HCT116 (cell line): ENCODE measurements around the gene VEGFA. TPM values are rescaled to one million over a fixed set of nuclear protein-coding genes. Genes with fewer than 3 reads are reported as not detected.
A peak's percentile ranks its signal among the peaks of the same experiment; 100 is the strongest.

Source experiments
- ATAC-seq: fragments of 200-7000 bp; cut with Tn5 transposase; 2 replicates; pipeline ENCODE4 v1.9.1; 2020; ENCODE audit warnings: mild to moderate bottlenecking, moderate library complexity
- BruUV-seq: library from RNA; stranded (reverse); fragments of 400-500 nt; replicated peaks from 2 replicates; lab custom pipeline; 2021; lab: Mats Ljungman, UMichigan
- CTCF ChIA-PET: fragments of 300-600 bp; sonication (Branson Sonifier 250); formaldehyde crosslinking; loops from one replicate; lab custom pipeline; 2021; ENCODE audit warnings: antibody characterized with exemption; lab: Charles Lee
- POLR2A ChIA-PET: fragments of 300-600, 350-600 bp; sonication (Branson Sonifier 250); formaldehyde crosslinking; loops from one replicate; lab custom pipeline; 2021; ENCODE audit warnings: antibody characterized with exemption; lab: Charles Lee
- RAD21 ChIA-PET, 2 experiments: fragments of 300-600 bp; sonication (Branson Sonifier 250); formaldehyde crosslinking; loops; one replicate each; lab custom pipeline; 2023; ENCODE audit warnings: low total read pairs in 2 of 2; ENCODE audit not compliant: uncharacterized antibody in 2 of 2, unreplicated experiment in 2 of 2, low non-redundant PET in 1 of 2; lab: Charles Lee
- DNase-seq: peaks from one replicate; pipeline ENCODE4 v3.0.0-alpha.2; 2010; ENCODE audit warnings: low read depth, low spot score
- H2AFZ ChIP-seq: fragments of 200-600 bp; shearing (Covaris generic), sonication (generic); 2 replicates; pipeline ENCODE4 v1.6.1; 2017; ENCODE audit warnings: low read depth, mixed run types, mixed read lengths, antibody characterized with exemption, low read length; ENCODE audit not compliant: poor library complexity, severe bottlenecking
- H3K27ac ChIP-seq: 2 replicates; pipeline ENCODE4 v1.5.1; 2012; ENCODE audit warnings: low read depth, low read length
- H3K27me3 ChIP-seq: fragments of 200-600 bp; sonication (generic); 2 replicates; pipeline ENCODE4 v1.6.1; 2016; ENCODE audit warnings: mixed run types, low read length, mixed read lengths; ENCODE audit not compliant: insufficient read depth
- H3K36me3 ChIP-seq, 2 experiments: fragments of 200-500 bp in 1 of 2; fragments of 200-600 bp in 1 of 2; sonication (Bioruptor generic) in 1 of 2; sonication (generic) in 1 of 2; 2 replicates each; pipeline versions ENCODE4 v1.5.1 to v1.6.1; 2014 to 2016; ENCODE audit warnings: low read length in 2 of 2, inconsistent platforms in 1 of 2, mixed read lengths in 1 of 2, mixed run types in 1 of 2; ENCODE audit not compliant: insufficient read depth in 2 of 2, control insufficient read depth in 1 of 2
- H3K4me1 ChIP-seq, 2 experiments: fragments of 200-600 bp in 1 of 2; sonication (generic) in 1 of 2; 2 replicates each; pipeline versions ENCODE4 v1.5.1 to v1.6.1; 2012 to 2017; ENCODE audit warnings: low read length in 2 of 2, inconsistent platforms in 1 of 2, mild to moderate bottlenecking in 1 of 2, mixed read lengths in 1 of 2, mixed run types in 1 of 2, moderate library complexity in 1 of 2; ENCODE audit not compliant: insufficient read depth in 2 of 2, control insufficient read depth in 1 of 2
- H3K4me2 ChIP-seq: fragments of 200-600 bp; sonication (generic); 2 replicates; pipeline ENCODE4 v1.6.1; 2017; ENCODE audit warnings: mixed run types, low read length, mixed read lengths
- H3K4me3 ChIP-seq, 2 experiments: fragments of 200-600 bp in 1 of 2; sonication (generic) in 1 of 2; replicated peaks in 1 of 2; 2 replicates each; pipeline ENCODE4 v1.5.1; 2011 to 2016; ENCODE audit warnings: low read length in 2 of 2, control low read depth in 1 of 2, low read depth in 1 of 2, mild to moderate bottlenecking in 1 of 2, mixed read lengths in 1 of 2, mixed run types in 1 of 2
- H3K79me2 ChIP-seq: fragments of 200-600 bp; sonication (generic); 2 replicates; pipeline ENCODE4 v1.6.1; 2017; ENCODE audit warnings: mild to moderate bottlenecking, mixed run types, low read length, moderate library complexity, mixed read lengths; ENCODE audit not compliant: insufficient read depth
- H3K9ac ChIP-seq: fragments of 200-600 bp; sonication (generic); 2 replicates; pipeline ENCODE4 v1.6.1; 2016; ENCODE audit warnings: low read length, mixed read lengths
- H3K9me2 ChIP-seq: fragments of 200-600 bp; sonication (generic), shearing (Covaris generic); 2 replicates; pipeline ENCODE4 v1.6.1; 2017; ENCODE audit warnings: mixed run types, mild to moderate bottlenecking, moderate library complexity; ENCODE audit not compliant: insufficient read depth
- H3K9me3 ChIP-seq, 2 experiments: fragments of 200-500 bp in 1 of 2; fragments of 200-600 bp in 1 of 2; sonication (Bioruptor generic) in 1 of 2; sonication (generic) in 1 of 2; 2 replicates each; pipeline ENCODE4 v1.6.1; 2014 to 2017; ENCODE audit warnings: low read length in 2 of 2, mixed read lengths in 2 of 2, inconsistent platforms in 1 of 2, low read depth in 1 of 2, mild to moderate bottlenecking in 1 of 2, mixed run types in 1 of 2, moderate library complexity in 1 of 2; ENCODE audit not compliant: control insufficient read depth in 1 of 2, insufficient read depth in 1 of 2
- H4K20me1 ChIP-seq: fragments of 200-600 bp; sonication (generic), shearing (Covaris generic); 2 replicates; pipeline ENCODE4 v1.6.1; 2017; ENCODE audit warnings: mixed run types, mild to moderate bottlenecking, moderate library complexity; ENCODE audit not compliant: insufficient read depth
- RAD21 ChIP-seq: IDR thresholded peaks from 2 replicates; pipeline ENCODE4 v1.6.1; 2012; ENCODE audit warnings: low read depth, mild to moderate bottlenecking
- TCF7L2 ChIP-seq: IDR thresholded peaks from 2 replicates; pipeline ENCODE4 v1.7.0; 2011; ENCODE audit warnings: borderline replicate concordance, inconsistent platforms; ENCODE audit not compliant: insufficient read depth, insufficient read length; ENCODE audit errors: extremely low read depth
- intact Hi-C: fragments of 100-400 bp; cut with micrococcal nuclease; formaldehyde crosslinking; loops from 2 replicates; pipeline ENCODE4 v1.10.0; 2022
- total RNA-seq: library from RNA; stranded (reverse); gene quantifications from one replicate; pipeline ENCODE4 v1.2.1, GENCODE V29; 2021; ENCODE audit not compliant: unreplicated experiment
- TF ChIP-seq, protein P1 (sequence below): IDR thresholded peaks from 2 replicates; pipeline ENCODE4 v1.6.1; 2012
- TF ChIP-seq, protein P2 (sequence below), 3 experiments: fragments of 200-600 bp in 1 of 3; sonication (generic) in 1 of 3; IDR thresholded peaks in 2 of 3; conservative IDR thresholded peaks in 1 of 3; 2 replicates each; pipeline ENCODE4 v1.5.1; 2012 to 2017; ENCODE audit warnings: low read depth in 2 of 3, low read length in 2 of 3, antibody characterized with exemption in 1 of 3, borderline replicate concordance in 1 of 3, control low read depth in 1 of 3, mild to moderate bottlenecking in 1 of 3, mixed read lengths in 1 of 3, mixed run types in 1 of 3, moderate library complexity in 1 of 3; ENCODE audit not compliant: insufficient read depth in 1 of 3

VEGFA gene
- total RNA-seq, 1 experiment from 2014 or later, result 112 TPM

- Histone ChIP-seq H3K79me2 (no peaks in the 10 kb centered on the region), H3K4me3 (no peak overlapping the region), H4K20me1 (no peaks in the 10 kb centered on the region), H3K4me1 (peaks cover 23 to 27% of the 10 kb centered on the region in 2 experiments), H2AFZ (peak overlapping the region; percentile 73), H3K9ac (no peak overlapping the region), H3K9me3 (no peaks in the 10 kb centered on the region), H3K27ac (no peak overlapping the region), H3K27me3 (no peaks in the 10 kb centered on the region), H3K4me2 (peak overlapping the region; percentile 24; the same call in 1 of the 2 replicates), H3K36me3 (no peaks in the 10 kb centered on the region), H3K9me2 (no peaks in the 10 kb centered on the region)
- TF ChIP-seq, protein P1, sequence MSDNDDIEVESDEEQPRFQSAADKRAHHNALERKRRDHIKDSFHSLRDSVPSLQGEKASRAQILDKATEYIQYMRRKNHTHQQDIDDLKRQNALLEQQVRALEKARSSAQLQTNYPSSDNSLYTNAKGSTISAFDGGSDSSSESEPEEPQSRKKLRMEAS, result no peak
- TF ChIP-seq TCF7L2 (peak; percentile 56), RAD21 (peak; percentile 86)
- TF ChIP-seq, protein P2, sequence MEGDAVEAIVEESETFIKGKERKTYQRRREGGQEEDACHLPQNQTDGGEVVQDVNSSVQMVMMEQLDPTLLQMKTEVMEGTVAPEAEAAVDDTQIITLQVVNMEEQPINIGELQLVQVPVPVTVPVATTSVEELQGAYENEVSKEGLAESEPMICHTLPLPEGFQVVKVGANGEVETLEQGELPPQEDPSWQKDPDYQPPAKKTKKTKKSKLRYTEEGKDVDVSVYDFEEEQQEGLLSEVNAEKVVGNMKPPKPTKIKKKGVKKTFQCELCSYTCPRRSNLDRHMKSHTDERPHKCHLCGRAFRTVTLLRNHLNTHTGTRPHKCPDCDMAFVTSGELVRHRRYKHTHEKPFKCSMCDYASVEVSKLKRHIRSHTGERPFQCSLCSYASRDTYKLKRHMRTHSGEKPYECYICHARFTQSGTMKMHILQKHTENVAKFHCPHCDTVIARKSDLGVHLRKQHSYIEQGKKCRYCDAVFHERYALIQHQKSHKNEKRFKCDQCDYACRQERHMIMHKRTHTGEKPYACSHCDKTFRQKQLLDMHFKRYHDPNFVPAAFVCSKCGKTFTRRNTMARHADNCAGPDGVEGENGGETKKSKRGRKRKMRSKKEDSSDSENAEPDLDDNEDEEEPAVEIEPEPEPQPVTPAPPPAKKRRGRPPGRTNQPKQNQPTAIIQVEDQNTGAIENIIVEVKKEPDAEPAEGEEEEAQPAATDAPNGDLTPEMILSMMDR (IDR thresholded peaks at IDR 0.05 in 2 of 3, conservative IDR thresholded peaks at IDR 0.05 in 1 of 3; ENCODE audit: borderline replicate concordance in 1 of 3, insufficient read depth in 1 of 3, low read depth in 2 of 3, low read length in 2 of 3), result peak; percentile 67 to 80 (median 77)
- BruUV-seq, result no TSS peak
- peak; percentile 96 for ATAC-seq
- intact Hi-C loops, result loop anchor here (1.0 to 2.0 kb wide), 2 partner anchors 227 to 350 kb away; no protein-coding TSS in a partner anchor
- CTCF ChIA-PET, result interaction anchor here (0.6 to 2.0 kb wide), 4 partner anchors 21 to 404 kb away, joined by 3 to 14 read pairs (median 8); partner anchors contain the start of genes MRPL14 and TMEM63B
- peak; percentile 79 for DNase-seq
- POLR2A ChIA-PET, result interaction anchor here (1.5 to 2.0 kb wide), 2 partner anchors 46 to 355 kb away, joined by 3 to 9 read pairs; partner anchors contain the start of gene VEGFA
- RAD21 ChIA-PET, result interaction anchor here (0.7 to 1.6 kb wide), 4 partner anchors 8 to 355 kb away, joined by 3 to 4 read pairs (median 4); no protein-coding TSS in a partner anchor
Measured at GRCh38 chr6:43723737-43724295, 46.2 kb upstream of the VEGFA start.
